ENCODE measurements around the gene CFL1. TPM values are rescaled to one million over a fixed set of nuclear protein-coding genes. Genes with fewer than 3 reads are reported as not detected.

Gene CFL1
- total and polyA plus RNA-seq, 2 donors (not counting 1 experiment from before 2014, with no cell fraction given), result 680 to 1,603 TPM

GRCh38 chr11:65852508-65853245, 5.3 kb downstream of the CFL1 start:
- no peak overlapping the region for H2AFZ ChIP-seq (ENCODE audit: low read length)
- peaks cover 16% of the 10 kb centered on the region for H3K4me1 ChIP-seq (ENCODE audit: control insufficient read depth, extremely low read depth, insufficient read depth, low read length)
- H3K9me3 ChIP-seq (ENCODE audit: control insufficient read depth, insufficient read depth, low read depth, low read length), result no peaks in the 10 kb centered on the region
- TF ChIP-seq EZH2 (IDR thresholded peaks at IDR 0.05; ENCODE audit: low read length, missing control alignments), result no peak
- TF ChIP-seq CTCF (conservative IDR thresholded peaks at IDR 0.05 in 1 of 2, IDR thresholded peaks at IDR 0.05 in 1 of 2; ENCODE audit: low read depth in 1 of 2, low read length in 2 of 2), result no peak
- no peak overlapping the region for H3K9ac ChIP-seq (ENCODE audit: insufficient read depth, low read length)
- no peaks in the 10 kb centered on the region for H3K27me3 ChIP-seq (ENCODE audit: control insufficient read depth, insufficient read depth, low read length)
- H4K20me1 ChIP-seq (ENCODE audit: control insufficient read depth, extremely low read depth, insufficient read depth, low read length), result peaks cover 8% of the 10 kb centered on the region
- DNase-seq (ENCODE audit: low read depth in 2 of 2), result no peak
- peaks cover 47% of the 10 kb centered on the region for H3K79me2 ChIP-seq (ENCODE audit: control insufficient read depth, insufficient read depth, low read length)
- no peak overlapping the region for H3K4me2 ChIP-seq (ENCODE audit: extremely low read depth, insufficient read depth, low read length)
- H3K36me3 ChIP-seq (ENCODE audit: control insufficient read depth, insufficient read depth, low read length), result peaks cover 52% of the 10 kb centered on the region
- H3K27ac ChIP-seq (ENCODE audit: insufficient read depth, low read length), result no peak overlapping the region
- no peak overlapping the region for H3K4me3 ChIP-seq (replicated peaks in 1 of 4; ENCODE audit: control extremely low read depth in 1 of 4, insufficient read depth in 1 of 4, low read depth in 3 of 4, low read length in 4 of 4)

GRCh38 chr11:65851811-65852507, 6.0 kb downstream of the CFL1 start:
- Histone ChIP-seq H3K79me2 (ENCODE audit: control insufficient read depth, insufficient read depth, low read length) (peaks cover 40% of the 10 kb centered on the region), H3K27ac (ENCODE audit: insufficient read depth, low read length) (no peak overlapping the region), H2AFZ (ENCODE audit: low read length) (no peak overlapping the region), H3K9ac (ENCODE audit: insufficient read depth, low read length) (no peak overlapping the region), H3K36me3 (ENCODE audit: control insufficient read depth, insufficient read depth, low read length) (peaks cover 52% of the 10 kb centered on the region), H3K4me3 (replicated peaks in 1 of 4; ENCODE audit: control extremely low read depth in 1 of 4, insufficient read depth in 1 of 4, low read depth in 3 of 4, low read length in 4 of 4) (no peak overlapping the region), H3K4me1 (ENCODE audit: control insufficient read depth, extremely low read depth, insufficient read depth, low read length) (peaks cover 16% of the 10 kb centered on the region), H3K9me3 (ENCODE audit: control insufficient read depth, insufficient read depth, low read depth, low read length) (no peaks in the 10 kb centered on the region), H3K4me2 (ENCODE audit: extremely low read depth, insufficient read depth, low read length) (no peak overlapping the region), H3K27me3 (ENCODE audit: control insufficient read depth, insufficient read depth, low read length) (no peaks in the 10 kb centered on the region), H4K20me1 (ENCODE audit: control insufficient read depth, extremely low read depth, insufficient read depth, low read length) (peaks cover 8% of the 10 kb centered on the region)
- TF ChIP-seq CTCF (conservative IDR thresholded peaks at IDR 0.05 in 1 of 2, IDR thresholded peaks at IDR 0.05 in 1 of 2; ENCODE audit: low read depth in 1 of 2, low read length in 2 of 2) (no peak), EZH2 (IDR thresholded peaks at IDR 0.05; ENCODE audit: low read length, missing control alignments) (no peak)
- DNase-seq (ENCODE audit: low read depth in 2 of 2), result no peak

- Histone ChIP-seq H3K79me2 (ENCODE audit: control insufficient read depth, insufficient read depth, low read length) (peaks cover 31% of the 10 kb centered on the region), H3K27me3 (ENCODE audit: control insufficient read depth, insufficient read depth, low read length) (no peaks in the 10 kb centered on the region), H3K9me3 (ENCODE audit: control insufficient read depth, insufficient read depth, low read depth, low read length) (no peaks in the 10 kb centered on the region), H3K36me3 (ENCODE audit: control insufficient read depth, insufficient read depth, low read length) (peaks cover 45% of the 10 kb centered on the region), H2AFZ (ENCODE audit: low read length) (no peak overlapping the region), H3K4me3 (replicated peaks in 1 of 4; ENCODE audit: control extremely low read depth in 1 of 4, insufficient read depth in 1 of 4, low read depth in 3 of 4, low read length in 4 of 4) (no peak overlapping the region), H3K9ac (ENCODE audit: insufficient read depth, low read length) (no peak overlapping the region), H3K4me1 (ENCODE audit: control insufficient read depth, extremely low read depth, insufficient read depth, low read length) (peaks cover 13% of the 10 kb centered on the region), H3K4me2 (ENCODE audit: extremely low read depth, insufficient read depth, low read length) (no peak overlapping the region), H4K20me1 (ENCODE audit: control insufficient read depth, extremely low read depth, insufficient read depth, low read length) (peaks cover 4% of the 10 kb centered on the region), H3K27ac (ENCODE audit: insufficient read depth, low read length) (no peak overlapping the region)
- peak; percentile 26 to 61 for TF ChIP-seq CTCF (conservative IDR thresholded peaks at IDR 0.05 in 1 of 2, IDR thresholded peaks at IDR 0.05 in 1 of 2; ENCODE audit: low read depth in 1 of 2, low read length in 2 of 2)
- no peak for TF ChIP-seq EZH2 (IDR thresholded peaks at IDR 0.05; ENCODE audit: low read length, missing control alignments)
- DNase-seq (ENCODE audit: low read depth in 2 of 2), result no peak
Measured at GRCh38 chr11:65851083-65851579, 6.8 kb downstream of the CFL1 start.
